Adrenal gland (tissue), 5 donors: ENCODE measurements around the gene CYP2E1.

Source experiments
- CTCF ChIP-seq, 6 experiments: fragments of 450-650 bp in 4 of 6; fragments of 200-600 bp in 2 of 6; sonication (generic) in 1 of 6; IDR thresholded peaks; 1 replicate in 5 of 6; 2 replicates in 1 of 6; pipeline versions ENCODE4 v1.5.1 to v1.8.0; 2016 to 2021; ENCODE audit warnings: antibody characterized with exemption in 6 of 6, mild to moderate bottlenecking in 2 of 6, moderate library complexity in 1 of 6
- POLR2A ChIP-seq, 2 donors: fragments of 450-650 bp; IDR thresholded peaks; one replicate each; pipeline ENCODE4 v1.6.1; 2017; ENCODE audit warnings: antibody characterized with exemption in 2 of 2, mild to moderate bottlenecking in 2 of 2, moderate library complexity in 1 of 2
- donor health status: DM: no; HTN: no; CAD: no.

GRCh38 chr10:133557381-133557780, 30.2 kb downstream of the CYP2E1 start:
- TF ChIP-seq CTCF (IDR thresholded peaks at IDR 0.05) (no peak), POLR2A (IDR thresholded peaks at IDR 0.05) (no peak)
